Ovary (tissue), 3 donors: Measurements from ENCODE around the gene APBB1.

Source experiments
- EP300 ChIP-seq: sonication (generic); formaldehyde crosslinking; IDR thresholded peaks from one replicate; pipeline ENCODE4 v1.6.1; 2017; ENCODE audit warnings: antibody characterized with exemption
- POLR2A ChIP-seq: fragments of 450-650 bp; IDR thresholded peaks from one replicate; pipeline ENCODE4 v1.6.1; 2017; ENCODE audit warnings: antibody characterized with exemption, mild to moderate bottlenecking, moderate library complexity
- TF ChIP-seq, protein P1 (sequence below), 3 donors: fragments of 450-650 bp in 2 of 3; fragments of 200-600 bp in 1 of 3; IDR thresholded peaks; one replicate each; pipeline versions ENCODE4 v1.5.1 to v1.8.0; 2016 to 2022; ENCODE audit warnings: antibody characterized with exemption in 3 of 3, mild to moderate bottlenecking in 1 of 3
- donor health status: DM: no; HTN: no; CAD: no.

DNA sequence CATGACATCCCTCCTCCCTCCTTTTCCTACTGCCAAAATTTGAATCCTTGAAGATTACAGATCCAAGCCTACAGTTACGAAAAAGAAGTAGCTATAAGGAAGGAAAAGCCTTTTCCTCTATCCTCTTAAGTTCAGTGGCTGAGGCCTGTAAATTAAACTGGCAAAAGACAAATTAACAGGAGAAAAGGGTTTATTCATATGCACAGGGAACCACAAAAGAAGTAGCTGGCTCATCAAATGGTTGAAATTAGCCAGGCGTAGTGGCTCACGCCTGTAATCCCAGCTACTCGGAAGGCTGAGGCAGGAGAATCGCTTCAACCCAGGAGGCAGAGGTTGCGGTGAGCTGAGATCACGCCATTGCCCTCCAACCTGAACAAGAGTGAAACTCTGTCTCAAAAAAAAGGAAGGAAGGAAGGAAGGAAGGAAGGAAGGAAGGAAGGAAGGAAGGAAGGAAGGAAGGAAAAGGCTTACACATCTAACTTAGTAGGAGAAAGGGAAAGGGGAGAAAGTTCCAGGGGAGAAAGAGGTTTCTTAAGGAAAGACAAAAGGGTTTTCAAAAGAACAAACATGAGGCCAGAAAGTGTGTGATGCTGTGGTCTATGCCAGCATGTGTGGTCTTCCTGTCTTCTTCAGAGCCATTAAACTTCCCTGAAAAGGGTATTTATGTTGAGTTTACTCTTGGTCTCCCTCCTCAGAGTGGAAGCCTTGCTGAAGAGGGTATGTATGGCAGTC is 33.7 kb downstream of the APBB1 start:
- TF ChIP-seq EP300, result no peak
- TF ChIP-seq, protein P1, sequence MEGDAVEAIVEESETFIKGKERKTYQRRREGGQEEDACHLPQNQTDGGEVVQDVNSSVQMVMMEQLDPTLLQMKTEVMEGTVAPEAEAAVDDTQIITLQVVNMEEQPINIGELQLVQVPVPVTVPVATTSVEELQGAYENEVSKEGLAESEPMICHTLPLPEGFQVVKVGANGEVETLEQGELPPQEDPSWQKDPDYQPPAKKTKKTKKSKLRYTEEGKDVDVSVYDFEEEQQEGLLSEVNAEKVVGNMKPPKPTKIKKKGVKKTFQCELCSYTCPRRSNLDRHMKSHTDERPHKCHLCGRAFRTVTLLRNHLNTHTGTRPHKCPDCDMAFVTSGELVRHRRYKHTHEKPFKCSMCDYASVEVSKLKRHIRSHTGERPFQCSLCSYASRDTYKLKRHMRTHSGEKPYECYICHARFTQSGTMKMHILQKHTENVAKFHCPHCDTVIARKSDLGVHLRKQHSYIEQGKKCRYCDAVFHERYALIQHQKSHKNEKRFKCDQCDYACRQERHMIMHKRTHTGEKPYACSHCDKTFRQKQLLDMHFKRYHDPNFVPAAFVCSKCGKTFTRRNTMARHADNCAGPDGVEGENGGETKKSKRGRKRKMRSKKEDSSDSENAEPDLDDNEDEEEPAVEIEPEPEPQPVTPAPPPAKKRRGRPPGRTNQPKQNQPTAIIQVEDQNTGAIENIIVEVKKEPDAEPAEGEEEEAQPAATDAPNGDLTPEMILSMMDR (IDR thresholded peaks at IDR 0.05), result no peak
- TF ChIP-seq POLR2A, result no peak
